Upper lobe of left lung (tissue), 6 donors: ENCODE data around the gene LONP1. TPM values are rescaled to one million over a fixed set of nuclear protein-coding genes. Genes with fewer than 3 reads are reported as not detected.

Experiments used
- ATAC-seq, 2 donors: fragments of 200-7000 bp; cut with Tn5 transposase; one replicate each; pipeline ENCODE4 v1.9.1; 2022; ENCODE audit warnings: mild to moderate bottlenecking in 2 of 2, moderate library complexity in 2 of 2; ENCODE audit not compliant: low FRiP score in 2 of 2
- DNase-seq, 2 donors: peaks; one replicate each; pipeline ENCODE4 v3.0.0-alpha.2; 2019 to 2020
- H3K27ac ChIP-seq, 4 donors: fragments of 200-600 bp; sonication (generic); one replicate each; pipeline ENCODE4 v1.5.1; 2016 to 2019
- H3K27me3 ChIP-seq, 4 donors: fragments of 200-600 bp; sonication (generic); one replicate each; pipeline ENCODE4 v1.5.1; 2017 to 2019
- H3K36me3 ChIP-seq, 4 donors: fragments of 200-600 bp; sonication (generic); one replicate each; pipeline ENCODE4 v1.5.1; 2016 to 2019
- H3K4me1 ChIP-seq, 4 donors: fragments of 200-600 bp; sonication (generic); one replicate each; pipeline ENCODE4 v1.5.1; 2018 to 2019
- H3K4me3 ChIP-seq, 4 donors: fragments of 200-600 bp; sonication (generic); one replicate each; pipeline ENCODE4 v1.5.1; 2017 to 2019; ENCODE audit warnings: mild to moderate bottlenecking in 2 of 4, moderate library complexity in 1 of 4
- H3K9me3 ChIP-seq, 4 donors: fragments of 200-600 bp; sonication (generic); one replicate each; pipeline ENCODE4 v1.5.1; 2018 to 2019
- CTCF ChIP-seq, 6 experiments: fragments of 450-650 bp in 4 of 6; fragments of 200-600 bp in 2 of 6; sonication (generic) in 2 of 6; IDR thresholded peaks; one replicate each; pipeline ENCODE4 v1.5.1; 2016 to 2019; ENCODE audit warnings: antibody characterized with exemption in 6 of 6
- EP300 ChIP-seq, 4 donors: sonication (generic); formaldehyde crosslinking; IDR thresholded peaks; one replicate each; pipeline ENCODE4 v1.5.1; 2017; ENCODE audit warnings: antibody characterized with exemption in 4 of 4, control low read depth in 2 of 4
- POLR2A ChIP-seq, 4 donors: fragments of 450-650 bp; IDR thresholded peaks; one replicate each; pipeline ENCODE4 v1.5.1; 2016 to 2017; ENCODE audit warnings: antibody characterized with exemption in 4 of 4, mild to moderate bottlenecking in 2 of 4
- POLR2AphosphoS5 ChIP-seq, 2 donors: sonication (generic); formaldehyde crosslinking; IDR thresholded peaks; one replicate each; pipeline ENCODE4 v1.5.1; 2017; ENCODE audit warnings: antibody characterized with exemption in 2 of 2
- WGBS, 2 donors: methylation state at CpG; one replicate each; pipeline ENCODE4 v1.1.5; 2017 to 2018; 5-methylcytosine and 5-hydroxymethylcytosine counted together
- total RNA-seq, 6 donors: library from RNA; depleted of rRNA in 4 of 6; stranded (reverse); fragments of >200 nt in 4 of 6; gene quantifications; one replicate each; pipeline versions ENCODE4 v1.1.0 to v1.2.1, GENCODE V29; 2016 to 2021
- donor health status: DM: no; HTN: no; CAD: no; lungs with moderate emphysema.
- donor health status: DM: no; HTN: yes; CAD: no; lungs with severe emphysema.

Gene LONP1
- total RNA-seq, 6 donors from 2014 or later, result 79.7 to 141 (median 89.4) TPM

- Histone ChIP-seq H3K36me3 (no peaks in the 10 kb centered on the region), H3K27me3 (no peaks in the 10 kb centered on the region), H3K9me3 (no peaks in the 10 kb centered on the region), H3K4me1 (peaks cover 24 to 34% (median 30%) of the 10 kb centered on the region in 4 donors), H3K4me3 (no peak overlapping the region), H3K27ac (no peak overlapping the region)
- TF ChIP-seq POLR2A (IDR thresholded peaks at IDR 0.05) (no peak), CTCF (IDR thresholded peaks at IDR 0.05) (no peak), POLR2AphosphoS5 (IDR thresholded peaks at IDR 0.05) (no peak), EP300 (IDR thresholded peaks at IDR 0.05) (no peak)
- no peak for ATAC-seq
- DNase-seq, result no peak
- WGBS, 2 donors, result 92 to 98% methylated on average over 10 of the region's 10 CpGs
Measured at GRCh38 chr19:5683177-5683886, 36.6 kb downstream of the LONP1 start.

- 83 to 92% methylated on average over 3 of the region's 3 CpGs for WGBS, 2 donors
- H3K36me3 ChIP-seq, result peaks cover 0 to 5% (median 0%) of the 10 kb centered on the region in 4 donors
- no peaks in the 10 kb centered on the region for H3K27me3 ChIP-seq
- peaks cover 21 to 27% (median 24%) of the 10 kb centered on the region in 4 donors for H3K4me1 ChIP-seq
- ATAC-seq (no peak), DNase-seq (no peak)
- TF ChIP-seq EP300 (IDR thresholded peaks at IDR 0.05) (no peak), CTCF (IDR thresholded peaks at IDR 0.05) (no peak), POLR2A (IDR thresholded peaks at IDR 0.05) (no peak), POLR2AphosphoS5 (IDR thresholded peaks at IDR 0.05) (no peak)
- no peak overlapping the region for H3K27ac ChIP-seq
- H3K9me3 ChIP-seq, result no peaks in the 10 kb centered on the region
- no peak overlapping the region for H3K4me3 ChIP-seq
Measured at GRCh38 chr19:5682107-5682482, 37.9 kb downstream of the LONP1 start.

GRCh38 chr19:5681391-5682106 lies 38.4 kb downstream of the LONP1 start:
- WGBS, 2 donors, result 63 to 78% methylated on average over 14 to 17 of the region's 17 CpGs
- TF ChIP-seq CTCF (IDR thresholded peaks at IDR 0.05), result no peak
- TF ChIP-seq EP300 (IDR thresholded peaks at IDR 0.05), result no peak
- no peak for TF ChIP-seq POLR2AphosphoS5 (IDR thresholded peaks at IDR 0.05)
- no peak for TF ChIP-seq POLR2A (IDR thresholded peaks at IDR 0.05)
- ATAC-seq (no peak), DNase-seq (no peak)
- H3K36me3 ChIP-seq, result peaks cover 0 to 5% (median 0%) of the 10 kb centered on the region in 4 donors
- no peaks in the 10 kb centered on the region for H3K9me3 ChIP-seq
- peak overlapping the region in 2 of 4 donors; percentile 92 to 96 for H3K27ac ChIP-seq
- peaks cover 20 to 27% (median 23%) of the 10 kb centered on the region in 4 donors for H3K4me1 ChIP-seq
- H3K27me3 ChIP-seq, result no peaks in the 10 kb centered on the region
- H3K4me3 ChIP-seq, result peak overlapping the region; percentile 51 to 99 (median 86)

GRCh38 chr19:5680437-5681368 lies 39.2 kb downstream of the LONP1 start, which contains the start of the genes HSD11B1L and MICOS13:
Gene HSD11B1L (plus strand): TSS chr19:5681027. CDS start chr19:5684833, 3,806 bp downstream.
Gene MICOS13 (minus strand): TSS chr19:5680516. CDS start chr19:5680486, 30 bp downstream.
- Histone ChIP-seq H3K9me3 (no peaks in the 10 kb centered on the region), H3K4me1 (peaks cover 14 to 20% (median 17%) of the 10 kb centered on the region in 4 donors), H3K4me3 (peak within 1 kb of the TSS; percentile 73 to 99 (median 88)), H3K27ac (peak within 1 kb of the TSS; percentile 80 to 96 (median 92)), H3K36me3 (peaks cover 0 to 5% (median 0%) of the 10 kb centered on the region in 4 donors), H3K27me3 (no peaks in the 10 kb centered on the region)
- ATAC-seq, result peak; percentile 97 to 98
- TF ChIP-seq POLR2AphosphoS5 (IDR thresholded peaks at IDR 0.05), result peak; percentile 76 to 80
- TF ChIP-seq POLR2A (IDR thresholded peaks at IDR 0.05), result peak in 2 of 4 donors; percentile 2 to 59
- TF ChIP-seq EP300 (IDR thresholded peaks at IDR 0.05), result no peak
- peak in 3 of 6 experiments; percentile 3 to 30 (median 17) for TF ChIP-seq CTCF (IDR thresholded peaks at IDR 0.05)
- WGBS, 2 donors, result 1% methylated on average over 60 of the region's 94 CpGs; no CpG with 5 or more reads in 1 of the 2 donors
- peak; percentile 99 to 100 for DNase-seq
